HG03060 (cell line): ENCODE data around the gene GGCT.

ENCODE experiments used
- ATAC-seq: cut with Tn5 transposase; IDR thresholded peaks from one replicate; pipeline ENCODE4 v1.9.1; 2021; ENCODE audit warnings: low read depth, moderate number of reproducible peaks; ENCODE audit not compliant: unreplicated experiment

GGCT gene

DNA sequence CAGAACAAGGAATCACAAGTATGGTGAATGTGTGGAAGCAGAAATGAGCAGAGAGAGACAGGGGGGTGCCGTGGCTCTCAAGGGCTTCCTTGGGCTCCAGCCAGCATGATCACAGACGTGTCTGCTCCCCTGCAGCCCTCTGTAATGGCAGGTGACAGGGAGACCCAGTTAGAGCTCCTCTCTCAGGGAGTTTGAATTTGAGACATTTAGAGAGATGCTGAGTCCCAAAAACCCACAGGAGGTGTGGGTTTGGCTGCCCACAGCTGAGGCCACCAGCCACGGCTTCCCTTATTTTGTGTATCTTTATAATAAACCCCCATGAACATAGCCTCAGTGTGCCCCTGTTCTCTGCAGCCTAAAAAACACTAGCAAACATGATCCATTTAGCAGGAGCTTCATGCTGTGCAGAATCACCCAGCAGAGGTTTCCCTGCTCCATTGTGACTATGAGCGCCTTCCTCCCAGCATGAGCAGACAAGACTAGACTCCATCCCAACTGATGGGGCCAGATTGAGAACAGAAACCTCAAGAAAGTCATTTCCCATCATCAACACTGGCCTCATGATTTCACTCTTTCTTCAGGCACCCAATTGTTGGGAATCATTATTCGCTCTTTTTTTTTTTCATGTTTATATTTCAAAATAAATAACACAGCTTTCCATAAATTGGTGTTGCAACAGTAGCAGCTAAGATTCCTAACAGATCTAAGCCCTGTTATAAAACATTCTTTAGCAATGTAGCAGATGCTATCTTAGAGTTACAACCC, 39.4 kb downstream of the GGCT start:
- ATAC-seq: no peak

DNA sequence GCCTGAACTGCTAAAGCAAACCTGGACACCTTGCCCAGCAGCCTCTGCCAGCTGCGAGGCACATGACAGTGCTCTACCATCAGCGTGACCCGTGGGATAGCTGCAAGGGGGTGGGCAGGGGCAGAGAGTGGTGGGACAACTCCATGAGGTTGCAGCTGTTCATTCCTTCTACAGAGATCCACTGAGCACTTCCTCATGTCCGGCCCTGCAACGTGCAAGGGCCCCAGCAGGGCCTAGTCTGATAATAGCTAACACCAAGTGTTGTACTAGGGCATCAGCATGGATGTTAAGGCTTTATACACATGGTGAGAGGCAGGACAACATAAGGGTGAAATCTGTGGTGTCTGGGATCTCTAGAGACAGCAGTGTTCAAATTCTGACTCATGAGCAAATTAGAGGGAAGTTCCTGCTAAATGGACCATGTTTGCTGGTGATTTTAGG, 40.4 kb downstream of the GGCT start:
- peak; percentile 26 for ATAC-seq

DNA sequence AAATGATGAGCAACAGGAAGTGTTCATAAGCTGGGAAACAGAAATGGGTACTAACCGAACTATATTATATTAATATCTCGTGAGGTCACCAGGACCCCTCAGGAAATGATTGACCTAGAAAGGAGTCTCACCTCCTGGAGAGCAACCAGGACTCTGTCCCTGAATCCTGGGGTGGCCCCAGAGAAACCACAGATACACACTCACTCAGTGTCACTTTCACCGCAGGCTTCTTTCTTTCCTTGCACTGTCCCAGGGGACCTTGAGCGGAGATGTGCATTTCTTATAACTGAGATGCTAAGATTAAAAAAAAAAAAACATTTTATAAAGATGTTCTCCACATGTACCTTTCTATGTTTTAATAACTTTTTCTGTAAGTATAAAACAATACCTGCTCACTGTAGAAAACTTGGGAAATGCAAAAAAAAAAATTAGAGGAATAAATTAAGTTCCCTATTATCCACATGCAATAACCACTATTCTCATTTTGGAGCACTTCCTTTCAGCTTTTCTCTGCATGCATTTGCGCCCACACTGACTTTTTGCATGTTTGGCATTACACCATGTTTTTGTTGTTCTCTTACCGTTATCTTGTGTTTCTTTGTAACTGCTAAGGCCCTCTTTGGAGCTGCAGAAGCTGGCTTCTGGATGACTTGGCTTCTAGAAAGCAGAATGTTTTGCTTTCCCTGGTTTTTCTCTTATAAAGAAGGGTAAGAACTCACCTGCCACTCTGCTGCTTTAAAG, 41.1 kb downstream of the GGCT start:
- no peak for ATAC-seq

DNA sequence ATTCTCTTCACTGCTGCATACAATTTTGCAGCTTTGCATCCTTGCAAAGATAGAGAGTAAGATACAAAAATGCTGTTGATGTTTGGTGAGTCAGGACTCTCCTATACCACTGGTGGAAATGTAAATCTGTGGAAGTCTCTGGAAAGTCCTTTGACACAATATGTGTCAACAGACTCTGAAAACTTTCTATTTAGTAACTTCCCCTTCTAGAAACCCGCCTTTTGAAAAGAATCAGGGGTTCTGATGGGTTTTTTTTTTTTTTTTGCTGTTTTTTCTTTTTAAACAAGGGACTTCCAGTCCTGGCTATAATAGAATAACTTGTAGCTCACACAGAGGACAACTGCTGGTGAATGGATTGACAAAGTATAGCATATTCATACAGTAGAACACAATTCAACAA, 42.5 kb downstream of the GGCT start:
- ATAC-seq: no peak

DNA sequence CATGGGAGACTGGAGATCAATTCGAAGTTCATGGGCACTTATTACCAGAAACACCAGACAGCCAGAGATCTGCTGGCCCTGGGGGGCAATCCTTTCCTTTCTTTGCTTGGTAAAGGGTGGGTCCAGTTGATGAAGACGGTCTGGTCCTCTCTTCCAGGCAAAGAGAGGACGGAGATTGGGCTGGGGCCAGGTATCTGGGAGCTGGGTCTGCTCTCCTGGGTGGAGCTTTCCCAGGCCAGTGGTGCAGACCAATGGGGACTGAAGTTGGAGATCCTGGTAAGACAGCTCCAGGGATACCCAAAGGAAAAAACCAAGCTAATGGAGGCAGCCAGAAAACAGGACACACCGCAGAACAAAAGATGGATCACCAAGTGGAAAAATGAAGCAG, 44.4 kb downstream of the GGCT start:
- ATAC-seq: no peak

DNA sequence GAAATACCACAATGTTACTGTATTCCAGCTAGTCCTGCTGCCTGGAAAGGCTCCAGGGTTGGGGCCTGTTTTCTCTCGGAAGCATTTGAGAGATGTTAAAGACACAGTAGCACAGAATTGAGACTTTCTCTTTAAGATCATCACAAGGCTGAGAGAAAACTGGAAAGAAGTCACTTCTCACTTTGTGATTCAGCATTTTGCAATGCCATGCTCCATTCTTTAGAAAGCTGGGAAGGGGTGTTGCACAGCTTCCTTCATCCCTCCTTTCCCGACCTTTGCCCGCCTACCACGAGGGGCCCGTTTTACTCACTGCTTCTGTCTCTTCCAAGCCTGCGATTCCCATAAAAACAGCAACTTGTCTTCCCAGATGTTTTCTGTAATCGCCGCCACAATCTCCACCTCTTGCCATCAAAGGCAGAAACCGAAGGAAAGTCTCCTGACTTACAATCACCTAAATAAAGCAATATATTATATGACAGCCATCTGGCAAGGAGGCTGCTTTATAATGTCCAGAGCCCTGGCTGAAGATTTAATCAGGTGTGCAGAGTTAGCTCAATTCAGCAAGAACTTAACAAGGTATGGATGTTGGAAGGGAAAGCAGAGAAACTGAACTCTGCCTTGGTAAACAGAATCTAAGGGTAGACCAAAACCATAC, 44.9 kb downstream of the GGCT start:
- no peak for ATAC-seq

DNA sequence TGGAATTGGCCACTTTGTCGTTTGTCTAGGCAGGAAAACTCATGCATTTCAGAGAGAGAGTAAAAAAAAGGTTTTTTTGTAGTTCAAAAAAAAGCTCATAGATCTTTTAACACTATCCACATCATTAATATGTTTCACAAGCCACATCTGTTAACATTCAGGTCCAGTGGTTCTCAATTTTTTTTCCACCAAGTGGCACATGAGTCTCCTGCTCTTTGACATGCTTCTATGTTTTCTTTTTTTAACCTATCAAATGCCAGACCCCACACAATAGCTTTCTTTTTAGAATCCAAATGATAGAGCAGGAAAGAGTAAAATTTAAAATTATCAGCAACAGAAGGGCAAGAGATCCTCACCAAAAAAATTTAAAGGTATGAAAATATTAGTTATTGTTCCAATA, 46.3 kb downstream of the GGCT start:
- no peak for ATAC-seq

DNA sequence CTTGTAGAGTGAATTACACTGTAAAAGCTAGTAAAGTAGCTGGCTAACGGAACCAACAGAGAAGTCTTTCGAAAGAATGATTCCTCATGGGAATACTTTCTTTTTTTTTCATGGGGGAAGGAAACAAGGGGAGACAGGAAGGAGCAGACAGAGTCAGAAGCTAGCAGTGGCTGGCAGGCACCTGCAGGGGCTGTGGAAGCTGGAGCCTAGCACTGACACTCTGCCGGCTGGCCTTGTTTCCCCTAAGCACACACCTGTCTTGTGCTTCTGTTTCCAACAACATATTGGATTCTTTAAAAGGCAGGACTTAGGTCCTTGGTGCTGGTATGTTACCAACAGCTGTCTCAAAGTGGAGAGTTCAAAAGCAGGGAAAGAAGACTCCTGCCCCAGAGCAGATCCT, 50.7 kb downstream of the GGCT start:
- ATAC-seq: no peak

DNA sequence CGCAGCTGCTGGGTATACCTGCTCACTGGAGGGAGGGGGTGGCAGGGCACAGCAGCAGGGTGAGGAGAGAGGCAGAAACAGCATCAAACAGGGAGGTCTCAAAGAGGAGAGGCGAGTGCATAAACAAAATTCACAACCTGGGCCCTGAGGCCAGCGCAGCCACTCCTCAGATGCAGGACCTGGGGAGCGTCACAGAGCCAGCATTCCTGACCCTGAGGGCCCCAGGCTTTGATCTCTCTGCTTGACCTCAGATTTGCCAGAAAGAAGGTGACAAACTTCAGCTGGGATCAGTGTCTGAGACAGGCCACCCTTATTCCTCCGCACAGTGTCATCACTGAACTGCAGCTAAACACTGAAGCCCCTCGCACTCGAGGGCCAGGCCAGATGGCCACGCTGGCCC, 51.6 kb downstream of the GGCT start:
- no peak for ATAC-seq

DNA sequence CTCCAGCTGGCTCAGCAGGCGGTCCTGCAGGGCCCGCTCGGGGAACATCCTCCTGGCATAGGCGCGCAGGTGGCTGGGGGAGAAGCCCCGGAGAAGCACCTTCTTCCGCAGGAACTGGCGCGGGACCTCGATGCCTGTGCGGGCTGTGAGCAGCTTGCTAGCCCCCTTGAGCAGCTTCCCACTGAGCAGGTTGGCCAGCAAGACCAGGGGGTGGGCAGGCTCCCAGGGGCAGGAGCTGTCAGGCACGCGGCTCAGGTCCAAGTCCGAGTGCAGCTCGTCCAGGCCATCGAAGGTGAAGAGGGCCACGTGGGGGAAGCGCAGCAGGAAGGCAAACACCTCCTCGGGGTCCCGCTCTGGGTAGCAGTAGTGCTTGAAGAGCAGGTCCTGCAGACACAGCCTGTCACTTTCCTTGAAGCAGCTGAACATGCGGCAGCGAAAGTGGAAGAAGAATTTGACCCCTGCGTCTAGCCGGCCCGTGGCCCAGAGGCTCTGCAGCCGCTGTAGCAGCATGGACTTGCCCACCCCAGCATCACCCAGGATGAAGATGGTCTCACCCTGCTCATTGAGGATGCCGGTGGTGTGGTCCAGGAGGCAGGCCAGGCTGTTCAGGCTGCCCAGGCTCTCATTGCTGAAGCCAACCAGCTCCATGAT, 52.2 kb downstream of the GGCT start:
- no peak for ATAC-seq

DNA sequence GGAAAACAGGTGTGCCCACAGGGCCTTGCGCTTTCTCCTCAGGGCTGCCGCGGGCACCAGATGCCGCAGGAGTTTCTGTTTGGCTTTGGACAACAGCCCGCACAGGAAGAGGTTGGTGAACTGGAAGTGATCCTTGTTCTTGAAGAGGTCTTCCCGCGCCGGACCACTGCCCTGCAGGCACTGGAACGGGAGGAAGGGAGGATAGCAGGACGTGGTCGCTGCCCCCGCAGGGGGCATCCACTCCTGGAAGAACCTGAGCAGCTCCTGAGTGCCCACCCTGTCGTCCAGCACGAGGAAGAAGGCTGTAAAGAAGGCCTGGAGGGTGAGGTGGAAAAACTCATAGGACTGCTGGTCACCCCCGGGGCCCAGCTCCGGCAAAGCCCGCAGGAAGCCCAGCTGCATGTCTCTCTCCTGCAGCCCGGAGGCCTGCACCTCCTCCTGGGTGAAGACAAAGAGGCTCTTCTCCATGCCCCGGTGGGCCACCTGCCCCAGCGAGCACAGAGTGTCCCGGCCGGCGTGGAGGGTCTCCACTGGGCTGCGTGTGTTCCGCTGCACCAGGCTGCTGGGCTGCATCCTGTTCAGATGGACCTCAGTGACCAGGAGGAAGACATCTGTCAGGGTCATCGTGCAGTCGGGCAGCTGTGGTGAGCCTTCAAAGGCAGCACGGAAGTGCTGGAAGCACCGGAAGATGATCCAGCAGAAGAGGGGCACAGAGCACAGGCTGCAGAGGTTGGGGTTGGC, 52.9 kb downstream of the GGCT start:
- no peak for ATAC-seq

DNA sequence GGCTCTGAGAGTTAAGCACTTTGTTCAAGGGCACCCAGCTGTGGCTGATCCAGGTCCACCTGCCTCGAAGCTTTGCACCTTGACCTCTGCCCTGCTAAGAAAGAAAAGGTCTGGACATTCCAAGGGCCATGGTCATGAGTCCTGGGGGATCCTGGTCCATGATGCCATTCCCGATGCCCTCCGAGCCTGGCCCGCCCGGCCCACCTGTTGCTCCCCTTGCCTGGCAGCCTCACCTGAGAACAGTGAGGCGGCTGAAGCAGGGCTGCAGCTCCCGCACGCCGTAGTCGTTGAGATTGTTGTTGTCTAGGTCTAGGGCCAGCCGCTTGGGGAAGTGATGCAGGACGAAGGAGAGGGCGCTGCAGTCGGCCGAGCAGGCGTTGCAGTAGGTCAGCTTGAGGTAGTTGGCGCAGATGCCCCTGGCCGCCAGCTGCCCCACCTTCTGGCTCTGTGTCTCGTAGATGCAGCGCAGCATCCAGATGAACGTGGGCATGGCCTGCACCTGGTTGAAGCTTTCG, 53.6 kb downstream of the GGCT start:
- no peak for ATAC-seq

DNA sequence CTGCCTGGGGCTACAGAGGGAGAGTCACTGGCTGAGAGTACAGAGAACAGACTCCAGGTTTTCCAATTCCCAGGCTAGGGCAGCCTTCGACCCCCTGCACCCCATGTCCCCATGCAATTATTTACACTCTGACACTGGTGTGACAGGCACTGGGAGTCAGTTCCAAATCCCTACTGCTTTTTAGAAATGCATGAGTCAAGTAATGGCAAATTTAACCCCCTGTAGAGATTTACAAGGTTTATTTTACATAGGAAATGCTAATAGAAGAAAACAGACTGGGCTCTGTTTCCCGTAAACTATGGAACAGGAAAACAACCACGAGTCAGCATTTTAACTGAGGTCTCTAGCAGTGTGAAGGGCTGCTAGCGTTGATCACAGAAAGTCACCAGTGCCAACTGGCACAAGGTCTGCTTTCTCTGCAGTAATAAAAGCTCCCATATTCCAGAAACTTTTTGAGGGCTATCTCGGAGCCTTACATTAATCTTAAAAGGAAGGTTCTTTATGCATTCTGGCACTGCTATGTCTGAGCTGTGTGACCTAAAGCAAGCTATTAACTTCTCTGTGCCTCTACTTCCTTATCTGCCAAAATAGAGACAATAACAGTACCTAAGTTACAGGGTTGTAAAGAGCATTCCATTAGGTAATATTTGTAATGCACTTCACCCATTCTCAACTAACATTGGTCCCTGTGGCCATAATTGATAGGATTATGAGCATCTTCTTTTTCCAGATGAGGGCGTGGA, 54.2 kb downstream of the GGCT start:
- no peak for ATAC-seq

DNA sequence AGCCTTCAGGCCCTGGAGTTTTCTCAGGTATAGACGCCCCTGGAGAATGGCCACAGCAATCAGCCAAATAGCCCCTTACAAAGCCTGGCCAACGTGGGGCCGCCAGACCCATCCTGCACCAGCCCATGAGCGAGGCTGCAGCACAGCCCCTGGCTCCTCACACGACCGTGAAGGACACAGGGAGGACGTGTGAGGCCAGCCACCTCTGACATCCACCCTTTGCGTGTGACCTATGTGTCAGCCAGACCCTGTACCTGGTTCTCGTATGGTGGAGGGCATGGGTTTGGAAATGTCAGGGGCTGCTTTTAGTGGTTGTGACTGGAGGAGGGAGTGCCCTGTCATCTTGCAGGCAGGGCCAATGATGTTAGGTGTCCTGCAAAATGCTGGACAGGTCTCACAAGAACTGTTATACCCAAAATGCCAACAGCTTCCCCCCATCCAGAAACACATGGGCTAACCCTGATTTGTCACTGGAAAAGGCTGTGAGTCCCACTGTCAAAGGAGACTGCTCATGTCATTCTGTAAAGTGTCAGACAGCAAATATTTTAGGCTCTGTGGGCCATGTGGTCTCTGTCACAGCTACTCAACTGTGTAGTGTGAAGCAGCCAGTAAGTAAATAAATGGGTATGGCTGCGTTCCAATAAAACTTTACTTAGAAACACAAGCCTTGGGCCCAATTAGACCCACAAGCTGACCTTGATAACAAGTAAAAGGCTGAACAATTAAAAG, 56.0 kb downstream of the GGCT start:
- no peak for ATAC-seq

DNA sequence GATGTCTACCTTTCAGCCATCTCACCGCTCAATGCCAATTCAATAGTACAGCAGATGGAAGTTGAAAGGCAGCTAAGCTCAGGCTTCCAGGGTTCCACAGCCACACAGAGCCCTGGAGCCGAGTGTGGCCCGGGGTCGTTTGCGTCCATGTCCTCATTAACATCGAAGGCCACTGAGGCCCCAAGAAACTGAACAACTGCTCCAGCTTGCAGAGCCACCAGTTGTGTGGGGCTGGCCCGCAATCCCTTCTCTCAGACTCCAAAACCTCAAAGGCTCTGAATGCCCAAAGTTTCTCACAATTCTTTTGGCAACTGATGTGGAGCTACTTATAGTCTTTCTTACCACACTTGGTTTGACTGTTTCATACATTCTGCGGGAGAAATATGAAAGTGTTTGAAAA, 57.2 kb downstream of the GGCT start:
- ATAC-seq: no peak
